Measurements from ENCODE around the gene GPR161.
A peak's percentile ranks its signal among the peaks of the same experiment; 100 is the strongest.
"Not testable (repeated sequence)": the region's sequence is repeated elsewhere in the genome, so short reads cannot be mapped to it uniquely, and the experiment has no call there.

The GPR161 gene, protein sequence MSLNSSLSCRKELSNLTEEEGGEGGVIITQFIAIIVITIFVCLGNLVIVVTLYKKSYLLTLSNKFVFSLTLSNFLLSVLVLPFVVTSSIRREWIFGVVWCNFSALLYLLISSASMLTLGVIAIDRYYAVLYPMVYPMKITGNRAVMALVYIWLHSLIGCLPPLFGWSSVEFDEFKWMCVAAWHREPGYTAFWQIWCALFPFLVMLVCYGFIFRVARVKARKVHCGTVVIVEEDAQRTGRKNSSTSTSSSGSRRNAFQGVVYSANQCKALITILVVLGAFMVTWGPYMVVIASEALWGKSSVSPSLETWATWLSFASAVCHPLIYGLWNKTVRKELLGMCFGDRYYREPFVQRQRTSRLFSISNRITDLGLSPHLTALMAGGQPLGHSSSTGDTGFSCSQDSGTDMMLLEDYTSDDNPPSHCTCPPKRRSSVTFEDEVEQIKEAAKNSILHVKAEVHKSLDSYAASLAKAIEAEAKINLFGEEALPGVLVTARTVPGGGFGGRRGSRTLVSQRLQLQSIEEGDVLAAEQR

DNA sequence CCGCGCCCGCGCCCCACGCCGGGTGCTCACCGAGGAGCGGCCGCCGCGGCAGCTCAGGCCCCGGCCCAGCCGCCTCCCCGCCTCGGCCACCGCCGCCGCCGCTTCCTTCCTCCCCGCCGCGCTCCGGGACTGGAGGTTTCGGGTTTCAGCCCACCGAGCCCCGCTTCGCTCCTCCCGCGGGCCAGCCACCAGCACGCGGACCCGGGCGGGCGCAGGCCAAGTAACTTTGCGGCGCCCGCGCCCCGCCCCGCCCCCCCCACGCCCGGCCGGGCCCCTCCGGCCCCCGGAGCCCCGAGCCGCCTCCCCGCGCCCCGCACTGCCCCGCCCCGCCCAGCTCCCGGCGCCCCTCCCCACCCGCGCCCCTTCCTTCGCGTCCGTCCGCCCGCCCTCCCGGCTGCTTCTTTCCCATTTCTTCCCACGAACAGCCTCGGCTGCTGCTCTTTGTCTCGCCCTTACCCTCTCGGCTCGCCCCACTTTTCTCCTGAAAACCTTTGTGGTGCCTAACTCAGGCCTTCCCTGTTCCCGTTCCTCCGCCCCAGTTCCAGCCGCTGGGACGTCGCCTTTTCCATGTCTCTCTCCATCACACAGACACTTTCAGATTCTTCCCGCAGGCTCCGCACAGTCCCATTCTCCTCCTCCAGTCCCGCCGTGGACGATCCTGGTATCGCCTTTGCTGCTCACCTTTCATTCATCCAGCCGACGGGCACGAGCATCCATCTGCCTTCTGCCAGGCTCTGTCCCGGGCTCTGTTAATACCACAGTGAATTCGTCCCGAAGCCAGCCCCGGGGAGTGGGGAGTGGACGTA, at the start of gene GPR161:
Gene GPR161 (minus strand): TSS at position 222 of the 806 bp plus-strand sequence. CDS start 32,080 bp downstream, outside the sequence.
- in situ Hi-C loops (cut with HindIII; ENCODE audit: low pct_ligation_motif_present, low pct_unique_long_range_greater_than_20kb, low sequenced_read_pairs): no loop called here
- peak; percentile 57 for DNase-seq

DNA sequence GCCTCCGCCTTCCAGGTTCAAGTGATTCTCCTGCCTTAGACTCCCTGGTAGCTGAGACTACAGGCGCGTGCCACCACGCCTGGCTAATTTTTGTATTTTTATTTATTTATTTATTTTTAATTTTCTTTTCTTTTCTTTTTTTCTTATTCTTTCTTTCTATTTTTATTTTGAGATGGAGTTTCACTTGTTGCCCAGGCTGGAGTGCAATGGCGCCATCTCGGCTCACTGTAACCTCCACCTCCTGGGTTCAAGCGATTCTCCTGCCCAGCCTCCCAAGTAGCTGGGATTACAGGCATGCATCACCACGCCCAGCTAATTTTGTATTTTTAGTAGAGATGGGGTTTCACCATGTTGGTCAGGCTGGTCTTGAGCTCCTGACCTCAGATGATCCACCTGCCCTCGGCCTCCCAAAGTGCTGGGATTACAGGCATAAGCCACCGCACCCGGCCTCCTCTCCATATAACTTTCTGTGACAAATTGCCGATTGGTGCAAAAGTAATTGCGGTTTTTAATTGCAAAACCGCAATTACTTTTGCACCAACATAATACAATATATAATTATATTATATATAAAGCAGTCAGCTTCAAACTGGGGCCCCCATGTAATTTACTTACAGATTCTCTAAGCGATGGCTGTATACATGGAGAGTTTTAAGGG, 44.5 kb upstream of the GPR161 start:
- DNase-seq; in situ Hi-C loops (cut with HindIII; ENCODE audit: low pct_ligation_motif_present, low pct_unique_long_range_greater_than_20kb, low sequenced_read_pairs): not testable (repeated sequence)

DNA sequence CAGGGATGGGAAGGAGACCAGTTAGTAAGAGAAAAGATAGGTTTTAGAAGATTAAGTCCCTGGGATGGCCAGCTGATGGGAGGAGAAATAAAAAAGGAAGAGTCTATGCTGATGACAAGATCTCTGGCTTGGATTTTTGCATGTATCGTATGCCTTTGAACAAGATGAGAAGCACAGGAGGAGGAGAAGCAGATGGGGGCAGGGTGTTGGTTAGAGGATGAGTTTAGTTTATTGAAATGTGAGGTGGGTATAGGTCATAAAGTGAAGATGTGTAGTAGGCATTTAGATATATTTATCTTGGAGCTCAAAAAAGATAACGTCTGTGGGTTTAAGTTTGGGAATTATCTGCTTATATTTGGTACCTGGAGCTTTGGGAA, 43.4 kb upstream of the GPR161 start:
- DNase-seq: no peak
- in situ Hi-C loops (cut with HindIII; ENCODE audit: low pct_ligation_motif_present, low pct_unique_long_range_greater_than_20kb, low sequenced_read_pairs): no loop called here

DNA sequence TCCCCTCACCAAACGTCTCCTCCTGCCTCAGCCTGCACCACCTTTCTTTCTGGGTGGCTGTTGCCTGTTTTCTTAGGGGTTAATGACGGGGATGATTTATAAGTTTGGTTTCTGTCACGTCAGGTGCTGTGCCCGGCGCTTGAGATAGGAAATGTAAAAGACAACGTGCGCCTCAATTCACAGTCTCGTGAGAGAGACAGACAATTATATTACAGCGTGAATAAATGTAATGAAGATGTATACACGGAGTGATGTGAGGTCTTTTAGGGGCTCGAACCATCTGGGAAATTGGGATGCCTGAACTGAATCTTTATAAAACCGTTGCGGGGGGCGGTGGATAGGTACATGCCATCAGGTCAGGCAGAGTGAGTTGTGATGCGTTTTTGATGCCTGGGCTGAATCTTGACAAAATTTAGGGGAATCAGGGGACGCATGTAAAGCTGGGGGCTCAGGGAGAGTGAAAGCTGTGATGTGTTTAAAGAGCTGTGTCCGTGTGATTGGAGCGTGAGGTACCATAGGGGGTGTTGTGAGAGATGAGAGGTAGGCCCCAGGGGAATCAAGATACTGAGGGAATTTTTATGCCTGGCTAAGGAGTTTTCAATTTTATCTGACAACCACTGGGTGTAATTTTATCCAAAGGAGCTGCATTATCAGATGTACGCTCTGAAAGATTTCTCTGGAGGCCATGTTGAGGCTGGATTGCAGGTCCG, 42.9 kb upstream of the GPR161 start:
- in situ Hi-C loops (cut with HindIII; ENCODE audit: low pct_ligation_motif_present, low pct_unique_long_range_greater_than_20kb, low sequenced_read_pairs): no loop called here
- peak; percentile 46 for DNase-seq

DNA sequence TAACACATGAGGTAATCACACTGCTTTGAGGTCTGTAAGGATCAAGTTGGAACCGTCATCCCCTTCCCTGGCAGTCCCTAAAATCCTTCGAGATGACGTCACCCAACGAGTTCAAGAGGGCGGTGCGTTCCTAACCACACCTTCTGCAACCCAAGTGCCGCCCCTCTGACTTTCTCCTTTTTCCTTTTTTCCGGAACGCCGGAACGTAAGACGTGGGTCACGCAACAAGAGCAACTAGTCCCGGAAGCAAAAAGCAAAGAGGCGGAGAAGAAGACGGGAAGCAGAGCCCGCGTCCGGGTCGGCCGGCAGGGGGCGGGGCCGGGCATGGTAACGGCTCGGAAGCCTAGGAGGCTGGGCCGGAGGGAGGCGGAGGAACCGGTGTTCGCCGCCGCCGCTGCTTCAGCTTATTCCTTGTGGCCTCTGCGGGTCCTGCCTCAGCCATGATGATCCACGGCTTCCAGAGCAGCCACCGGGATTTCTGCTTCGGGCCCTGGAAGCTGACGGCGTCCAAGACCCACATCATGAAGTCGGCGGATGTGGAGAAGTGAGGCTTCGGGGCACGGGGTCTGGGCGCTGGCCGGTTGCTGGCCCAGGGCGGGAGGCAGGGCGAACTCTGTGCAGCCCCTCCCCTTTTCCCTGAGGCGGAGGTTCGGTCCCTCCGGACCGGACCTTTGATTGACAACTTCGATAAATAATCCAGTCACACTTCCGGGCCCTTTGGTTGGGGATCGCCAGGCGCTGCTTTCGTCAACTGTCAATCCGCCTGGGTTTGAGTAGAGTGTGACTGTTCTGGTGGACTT, 42.1 kb upstream of the GPR161 start, which contains the start of gene TIPRL:
Gene TIPRL (plus strand): TSS at position 325 of the 800 bp plus-strand sequence. CDS start 116 bp downstream, at position 441.
- in situ Hi-C loops (cut with HindIII; ENCODE audit: low pct_ligation_motif_present, low pct_unique_long_range_greater_than_20kb, low sequenced_read_pairs): no loop called here
- peak; percentile 99 for DNase-seq

DNA sequence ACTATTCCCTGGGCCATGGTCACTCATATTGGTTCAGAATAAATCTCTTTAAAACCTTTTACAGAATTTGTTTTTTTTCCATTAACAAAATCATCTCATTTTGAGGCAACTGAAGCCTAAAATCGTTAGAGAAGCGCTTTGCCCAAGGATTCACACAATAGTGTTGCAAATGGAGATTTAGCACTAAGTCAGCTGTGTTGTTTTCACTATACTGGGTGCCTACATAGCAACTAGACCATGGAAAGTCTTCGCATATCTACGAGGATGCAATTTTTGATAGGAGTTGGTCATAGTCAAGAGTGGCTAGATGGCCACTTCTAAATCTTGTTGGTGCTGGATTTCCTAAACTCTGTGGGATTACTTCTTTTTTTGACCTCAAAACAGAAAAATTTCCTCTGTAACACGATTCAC, 41.5 kb upstream of the GPR161 start:
- in situ Hi-C loops (cut with HindIII; ENCODE audit: low pct_ligation_motif_present, low pct_unique_long_range_greater_than_20kb, low sequenced_read_pairs): no loop called here

DNA sequence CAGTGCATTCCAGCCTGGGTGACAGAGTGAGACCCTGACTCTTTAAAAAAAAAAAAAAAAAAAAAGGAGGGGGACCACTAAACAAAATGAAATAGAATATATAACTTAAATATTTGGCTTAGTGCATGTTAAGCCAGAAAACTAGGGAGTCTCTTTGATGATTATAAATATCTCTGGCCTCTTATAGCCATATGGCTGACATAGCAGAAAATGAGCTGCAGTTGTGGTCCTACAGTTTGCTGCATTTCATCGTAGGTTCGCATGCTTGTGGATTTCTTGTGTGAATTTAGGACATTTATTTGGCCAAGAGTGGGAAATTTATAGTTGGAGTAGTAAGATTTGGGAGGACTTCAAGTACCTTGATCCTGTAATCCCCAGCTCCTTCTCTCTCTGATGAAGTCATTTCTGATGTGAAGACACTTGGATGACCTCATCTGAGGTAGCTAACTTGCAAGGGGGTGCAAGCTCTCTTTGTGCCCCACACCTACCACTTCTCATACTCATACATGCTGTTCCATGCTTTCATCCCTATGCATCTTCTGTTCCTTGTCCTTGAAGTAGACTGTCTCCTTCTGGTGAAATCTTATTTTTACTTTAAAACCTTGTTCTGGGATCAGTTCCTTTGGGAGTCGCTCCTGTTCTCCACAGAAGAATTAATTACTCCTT, 35.7 kb upstream of the GPR161 start:
- no peak for DNase-seq
- in situ Hi-C loops (cut with HindIII; ENCODE audit: low pct_ligation_motif_present, low pct_unique_long_range_greater_than_20kb, low sequenced_read_pairs): no loop called here

More for the DNA sequence above, 41.5 kb upstream of the GPR161 start:
- DNase-seq: no peak

DNA sequence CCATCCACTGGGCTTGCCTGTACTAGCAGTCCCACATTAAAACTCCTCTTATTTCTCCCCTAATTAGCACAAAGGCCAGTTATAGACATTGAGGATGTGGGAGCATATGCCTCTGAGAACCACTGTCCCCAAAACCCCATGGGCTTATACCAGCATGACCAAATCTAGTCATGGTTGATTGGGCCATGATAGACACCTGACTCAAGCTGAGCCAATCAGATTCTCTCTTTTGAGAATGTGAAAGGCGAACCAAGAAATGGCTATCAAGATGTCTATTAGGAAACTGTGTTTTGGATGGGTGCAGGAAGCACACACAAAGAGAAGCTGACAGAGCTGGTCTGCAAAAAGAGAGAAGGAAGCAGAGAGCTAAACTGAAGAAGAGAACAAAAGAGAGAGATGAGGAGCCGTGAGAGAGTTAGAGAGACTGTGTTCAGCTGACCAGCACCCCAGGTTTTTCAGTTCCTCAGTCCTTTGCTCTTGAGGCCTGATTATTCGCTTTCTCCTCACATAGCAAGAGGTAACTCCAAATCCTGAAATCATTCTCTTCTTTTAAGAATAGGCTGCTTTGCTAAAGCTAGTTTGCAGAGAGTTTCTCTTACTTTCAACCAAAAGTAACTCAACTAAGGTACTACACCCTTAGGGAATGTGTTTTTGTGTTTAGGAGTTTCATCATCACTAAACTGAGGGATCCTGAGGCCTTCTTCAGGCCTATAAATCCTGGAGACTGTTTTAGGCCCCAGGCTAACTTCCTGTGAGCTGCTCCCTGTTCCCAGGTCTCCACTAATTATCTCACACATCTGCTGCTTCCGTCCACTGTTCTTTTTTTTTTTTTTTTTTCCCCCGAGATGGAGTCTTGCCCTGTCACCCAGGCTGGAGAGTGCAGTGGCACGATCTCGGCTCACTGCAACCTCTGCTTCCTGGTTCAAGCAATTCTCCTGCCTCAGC, 34.1 kb upstream of the GPR161 start:
- no peak for DNase-seq
- in situ Hi-C loops (cut with HindIII; ENCODE audit: low pct_ligation_motif_present, low pct_unique_long_range_greater_than_20kb, low sequenced_read_pairs): no loop called here

DNA sequence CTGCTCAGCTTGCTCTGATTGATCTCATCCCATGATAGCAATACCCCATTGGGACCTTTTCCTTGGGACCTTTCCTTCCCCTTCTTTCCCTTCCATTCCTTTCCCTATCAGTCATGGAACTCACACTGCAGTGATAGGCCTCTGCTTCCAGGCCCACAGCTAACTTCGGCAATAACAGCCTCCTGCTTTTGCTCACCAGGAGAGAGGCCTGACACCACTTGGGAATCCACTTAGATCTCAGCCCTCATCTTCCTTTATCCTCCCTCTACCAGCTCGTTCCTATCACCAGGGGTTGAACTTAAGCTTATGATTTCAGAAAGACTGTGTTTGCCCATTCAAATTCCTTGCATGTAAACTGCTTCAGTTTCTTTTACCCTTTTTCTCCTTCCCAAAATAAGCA, 31.1 kb upstream of the GPR161 start:
- in situ Hi-C loops (cut with HindIII; ENCODE audit: low pct_ligation_motif_present, low pct_unique_long_range_greater_than_20kb, low sequenced_read_pairs): no loop called here

DNA sequence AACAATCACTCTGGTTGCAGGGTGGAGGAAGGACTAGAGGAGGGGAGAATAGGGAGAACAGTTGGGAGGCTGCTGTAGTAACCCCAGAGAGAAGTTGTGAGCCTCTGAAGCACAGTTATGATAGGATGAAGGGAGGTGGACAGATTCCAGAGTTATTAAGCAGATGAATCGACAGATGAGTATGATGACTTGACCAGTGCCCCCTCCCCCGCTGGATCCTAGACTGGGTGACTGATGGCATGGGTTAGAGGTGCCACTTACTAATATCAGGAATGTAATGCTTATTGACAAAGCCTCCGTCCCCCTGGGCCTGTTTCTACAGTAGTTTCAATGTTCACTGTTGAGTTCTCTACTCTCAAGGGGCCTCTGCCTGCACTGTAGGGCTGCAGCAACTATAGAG, 28.0 kb upstream of the GPR161 start:
- no peak for DNase-seq
- in situ Hi-C loops (cut with HindIII; ENCODE audit: low pct_ligation_motif_present, low pct_unique_long_range_greater_than_20kb, low sequenced_read_pairs): no loop called here

More for the DNA sequence above, 31.1 kb upstream of the GPR161 start:
- no peak for DNase-seq

DNA sequence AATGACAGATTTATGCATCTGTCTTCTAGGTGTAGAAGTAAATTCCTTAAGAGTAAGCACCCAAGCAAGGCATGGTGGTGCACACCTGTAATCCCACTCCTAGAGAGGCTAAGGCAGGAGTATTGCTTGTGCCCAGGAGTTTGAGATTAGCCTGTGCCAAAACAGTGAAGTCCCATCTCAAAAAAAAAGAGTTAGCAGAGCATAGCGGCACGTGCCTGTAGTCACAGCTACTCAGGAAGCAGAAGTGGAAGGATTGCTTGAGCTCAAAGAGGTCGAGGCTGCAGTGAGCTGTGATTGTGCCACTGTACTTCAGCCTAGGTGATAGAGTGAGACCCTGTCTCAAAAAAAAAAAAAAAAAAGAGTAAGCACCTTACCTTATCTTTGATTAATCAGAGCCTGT, 26.9 kb upstream of the GPR161 start:
- DNase-seq: no peak
- in situ Hi-C loops (cut with HindIII; ENCODE audit: low pct_ligation_motif_present, low pct_unique_long_range_greater_than_20kb, low sequenced_read_pairs): no loop called here

DNA sequence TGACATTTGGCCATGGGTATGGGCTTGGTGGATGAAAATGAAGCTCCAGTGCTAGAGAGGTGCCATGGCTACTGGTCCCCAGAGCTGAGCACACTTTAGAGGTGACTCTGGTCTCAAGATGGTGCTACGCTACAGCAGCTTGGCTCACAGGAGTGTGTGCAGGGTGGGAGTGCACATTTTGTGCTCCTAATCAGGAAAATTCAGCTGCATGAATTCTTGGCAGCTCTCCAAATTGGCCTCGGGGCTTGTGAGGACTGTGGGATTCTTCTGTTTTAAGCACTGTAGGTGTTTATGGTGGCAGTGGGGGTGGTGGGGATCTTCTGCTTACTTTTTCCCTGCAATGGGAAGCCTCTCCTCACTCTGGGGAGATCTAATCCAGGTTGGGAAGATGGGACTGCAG, 24.7 kb upstream of the GPR161 start:
- in situ Hi-C loops (cut with HindIII; ENCODE audit: low pct_ligation_motif_present, low pct_unique_long_range_greater_than_20kb, low sequenced_read_pairs): no loop called here
- DNase-seq: no peak

DNA sequence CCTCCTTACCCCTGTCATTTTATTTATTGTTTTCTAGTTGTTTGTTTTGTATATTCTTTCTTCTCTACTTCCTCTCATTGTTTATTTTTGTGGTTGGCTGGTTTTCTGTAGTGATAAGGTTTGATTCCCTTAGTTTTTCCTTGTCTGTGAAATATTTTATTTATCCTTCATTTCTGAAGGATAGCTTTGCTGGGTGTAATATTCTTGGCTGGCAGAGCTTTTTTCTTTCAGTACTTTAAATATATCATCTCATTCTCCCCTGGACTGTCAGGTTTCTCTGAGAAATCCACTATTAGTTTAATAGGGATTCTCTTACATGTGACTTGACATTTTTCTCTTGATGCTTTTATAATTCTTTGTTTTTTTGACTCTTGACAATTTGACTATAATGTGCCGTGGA, 23.2 kb upstream of the GPR161 start:
- in situ Hi-C loops (cut with HindIII; ENCODE audit: low pct_ligation_motif_present, low pct_unique_long_range_greater_than_20kb, low sequenced_read_pairs): no loop called here
- no peak for DNase-seq

DNA sequence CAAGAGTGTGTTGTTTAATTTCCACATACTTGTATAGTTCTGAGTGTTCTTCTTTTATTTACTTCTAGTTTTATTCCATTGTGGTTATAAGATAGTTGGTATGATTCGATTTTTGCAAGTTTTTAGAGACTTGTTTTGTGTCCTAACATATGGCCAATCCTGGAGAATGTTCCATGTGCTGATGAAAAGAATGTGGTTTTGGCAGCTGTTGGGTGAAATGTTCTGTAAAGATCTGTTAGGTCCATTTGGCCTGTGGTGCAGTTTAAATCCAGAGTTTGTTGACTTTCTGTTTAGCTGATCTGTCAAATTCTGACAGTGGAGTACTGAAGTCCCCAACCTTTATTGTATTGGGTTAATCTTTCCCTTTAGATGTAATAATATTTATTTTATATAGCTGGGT, 22.5 kb upstream of the GPR161 start:
- no peak for DNase-seq
- in situ Hi-C loops (cut with HindIII; ENCODE audit: low pct_ligation_motif_present, low pct_unique_long_range_greater_than_20kb, low sequenced_read_pairs): no loop called here

DNA sequence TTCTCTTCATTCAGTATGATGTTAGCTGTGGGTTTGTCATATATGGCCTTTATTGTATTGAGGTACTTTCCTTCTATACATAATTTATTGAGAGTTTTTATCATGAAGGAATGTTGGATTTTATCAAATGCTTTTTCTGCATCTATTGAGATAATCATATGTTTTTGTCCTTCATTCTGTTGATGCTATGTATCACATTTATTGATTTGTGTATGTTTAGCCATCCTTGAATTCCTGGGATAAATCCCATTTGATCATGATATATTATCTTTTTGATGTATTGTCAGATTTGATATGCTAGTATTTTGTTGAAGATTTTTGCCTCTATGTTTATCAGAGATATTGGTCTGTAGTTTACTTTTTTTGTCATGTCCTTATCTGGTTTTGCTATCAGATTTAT, 20.9 kb upstream of the GPR161 start:
- DNase-seq: no peak
- in situ Hi-C loops (cut with HindIII; ENCODE audit: low pct_ligation_motif_present, low pct_unique_long_range_greater_than_20kb, low sequenced_read_pairs): no loop called here

DNA sequence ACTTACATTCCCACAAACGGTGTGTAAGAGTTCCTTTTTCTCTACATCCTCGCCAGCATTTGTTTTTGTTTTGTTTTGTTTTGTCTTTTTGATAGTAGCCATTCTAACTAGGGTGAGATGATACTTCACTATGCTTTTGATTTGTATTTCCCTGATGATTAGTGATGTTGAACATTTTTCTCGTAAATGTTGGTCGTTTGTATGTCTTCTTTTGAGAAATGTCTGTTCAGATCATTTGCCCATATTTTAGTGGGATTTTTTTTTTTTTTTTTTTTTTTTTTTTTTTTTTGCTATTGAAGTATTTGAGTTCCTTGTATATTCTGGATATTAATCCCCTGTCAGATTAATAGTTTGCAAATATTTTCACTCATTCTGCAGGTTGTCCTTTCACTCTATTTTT, 19.2 kb upstream of the GPR161 start:
- DNase-seq: no peak
- in situ Hi-C loops (cut with HindIII; ENCODE audit: low pct_ligation_motif_present, low pct_unique_long_range_greater_than_20kb, low sequenced_read_pairs): no loop called here

All from ACHN (cell line).